Stimulated activated CD4-positive, alpha-beta T cell treated with anti-CD3 and anti-CD28 coated beads, Interleukin-15, amount 100 ng/mL, for 24 hours (primary cell): ENCODE results near the gene SENP7.
"Not testable (repeated sequence)": the region's sequence is repeated elsewhere in the genome, so short reads cannot be mapped to it uniquely, and the experiment has no call there.

Experiments used
- DNase-seq: peaks from one replicate; pipeline ENCODE4 v3.0.0-alpha.2; 2020

The SENP7 gene, protein sequence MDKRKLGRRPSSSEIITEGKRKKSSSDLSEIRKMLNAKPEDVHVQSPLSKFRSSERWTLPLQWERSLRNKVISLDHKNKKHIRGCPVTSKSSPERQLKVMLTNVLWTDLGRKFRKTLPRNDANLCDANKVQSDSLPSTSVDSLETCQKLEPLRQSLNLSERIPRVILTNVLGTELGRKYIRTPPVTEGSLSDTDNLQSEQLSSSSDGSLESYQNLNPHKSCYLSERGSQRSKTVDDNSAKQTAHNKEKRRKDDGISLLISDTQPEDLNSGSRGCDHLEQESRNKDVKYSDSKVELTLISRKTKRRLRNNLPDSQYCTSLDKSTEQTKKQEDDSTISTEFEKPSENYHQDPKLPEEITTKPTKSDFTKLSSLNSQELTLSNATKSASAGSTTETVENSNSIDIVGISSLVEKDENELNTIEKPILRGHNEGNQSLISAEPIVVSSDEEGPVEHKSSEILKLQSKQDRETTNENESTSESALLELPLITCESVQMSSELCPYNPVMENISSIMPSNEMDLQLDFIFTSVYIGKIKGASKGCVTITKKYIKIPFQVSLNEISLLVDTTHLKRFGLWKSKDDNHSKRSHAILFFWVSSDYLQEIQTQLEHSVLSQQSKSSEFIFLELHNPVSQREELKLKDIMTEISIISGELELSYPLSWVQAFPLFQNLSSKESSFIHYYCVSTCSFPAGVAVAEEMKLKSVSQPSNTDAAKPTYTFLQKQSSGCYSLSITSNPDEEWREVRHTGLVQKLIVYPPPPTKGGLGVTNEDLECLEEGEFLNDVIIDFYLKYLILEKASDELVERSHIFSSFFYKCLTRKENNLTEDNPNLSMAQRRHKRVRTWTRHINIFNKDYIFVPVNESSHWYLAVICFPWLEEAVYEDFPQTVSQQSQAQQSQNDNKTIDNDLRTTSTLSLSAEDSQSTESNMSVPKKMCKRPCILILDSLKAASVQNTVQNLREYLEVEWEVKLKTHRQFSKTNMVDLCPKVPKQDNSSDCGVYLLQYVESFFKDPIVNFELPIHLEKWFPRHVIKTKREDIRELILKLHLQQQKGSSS

DNA sequence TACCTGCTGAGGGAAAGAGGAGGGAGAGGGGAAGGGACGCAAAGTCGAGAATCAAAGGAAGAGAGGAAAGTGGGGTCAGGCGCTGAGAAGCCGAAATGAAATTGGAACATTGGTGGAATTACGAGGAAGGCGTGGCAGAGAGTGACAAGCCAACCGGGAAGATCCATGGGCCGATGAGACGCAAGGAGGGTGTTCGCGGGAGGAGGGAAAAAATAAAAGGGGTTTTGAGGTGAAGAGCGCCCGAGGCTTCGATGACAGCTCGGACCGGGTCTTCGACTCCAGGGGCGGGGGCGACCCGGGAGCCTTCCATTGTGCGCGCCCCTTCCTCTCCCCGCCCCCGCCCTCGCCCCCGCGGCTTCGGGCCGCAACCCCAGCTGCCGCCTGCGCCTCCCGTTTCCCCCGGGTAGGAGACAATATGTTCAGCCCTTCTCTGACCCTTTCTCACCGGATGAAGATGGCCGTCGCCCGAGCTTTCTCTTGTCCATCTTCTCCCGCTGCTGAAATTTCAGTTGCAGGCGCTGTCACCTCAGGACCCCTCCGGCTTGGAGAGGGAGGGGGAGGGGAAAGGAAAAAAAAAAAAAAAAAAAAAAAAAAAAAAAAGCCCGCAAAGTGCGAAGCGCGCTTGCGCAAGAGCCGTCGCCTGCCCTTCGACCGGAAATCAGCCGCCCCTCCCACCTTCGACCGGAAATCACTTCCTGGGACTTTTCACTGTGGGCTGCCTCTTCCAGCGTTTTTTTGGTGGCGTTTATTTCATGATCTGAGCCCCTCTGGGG is at the start of gene SENP7:
Gene SENP7, minus strand, starts transcription at position 567 of the 773 bp plus-strand sequence. Its CDS starts 82 bp downstream, at position 485.
- peak; percentile 86 for DNase-seq

GRCh38 chr3:101561630-101562328 is 48.8 kb upstream of the SENP7 start, which contains the start of gene TRMT10C:
TSS of gene TRMT10C (plus strand) at chr3:101561868. CDS start at chr3:101564782, 2,914 bp downstream.
- DNase-seq, result peak; percentile 93

DNA sequence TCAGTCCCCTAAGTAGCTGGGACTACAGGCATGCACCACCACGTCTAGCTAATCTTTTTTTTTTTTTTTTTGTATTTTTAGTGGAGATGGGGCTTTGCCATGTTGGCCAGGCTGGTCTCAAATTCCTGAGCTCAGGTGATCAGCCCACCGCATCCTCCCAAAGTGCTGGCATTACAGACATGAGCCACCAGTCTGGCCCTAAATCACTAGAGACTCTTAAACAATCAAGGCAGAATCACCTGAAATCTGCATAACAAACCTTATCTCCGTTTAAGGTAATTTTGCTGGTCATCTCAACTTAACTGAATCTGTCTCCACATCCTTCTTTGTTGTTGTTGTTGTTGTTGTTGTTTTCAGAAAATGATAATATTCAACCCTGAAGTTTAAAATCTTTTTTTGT is 43.1 kb upstream of the SENP7 start:
- no peak for DNase-seq

DNA sequence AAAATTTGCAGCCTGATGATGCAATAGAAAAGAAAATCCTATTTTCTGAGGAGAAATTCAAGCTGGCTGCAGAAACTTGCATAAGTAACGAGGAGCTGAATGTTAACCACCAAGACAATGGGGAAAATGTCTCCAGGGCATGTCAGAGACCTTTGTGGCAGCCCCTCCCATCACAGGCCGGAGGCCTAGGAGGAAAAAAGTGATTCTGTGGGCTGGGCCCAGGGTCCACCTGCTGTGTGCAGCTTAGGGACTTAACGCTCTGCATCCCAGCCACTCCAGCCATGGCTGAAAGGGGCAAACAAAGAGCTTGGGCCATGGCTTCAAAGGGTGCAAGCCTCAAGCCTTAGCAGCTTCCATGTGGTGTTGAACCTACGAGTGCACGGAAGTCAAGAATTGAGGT is 40.4 kb upstream of the SENP7 start:
- not testable (repeated sequence) for DNase-seq

DNA sequence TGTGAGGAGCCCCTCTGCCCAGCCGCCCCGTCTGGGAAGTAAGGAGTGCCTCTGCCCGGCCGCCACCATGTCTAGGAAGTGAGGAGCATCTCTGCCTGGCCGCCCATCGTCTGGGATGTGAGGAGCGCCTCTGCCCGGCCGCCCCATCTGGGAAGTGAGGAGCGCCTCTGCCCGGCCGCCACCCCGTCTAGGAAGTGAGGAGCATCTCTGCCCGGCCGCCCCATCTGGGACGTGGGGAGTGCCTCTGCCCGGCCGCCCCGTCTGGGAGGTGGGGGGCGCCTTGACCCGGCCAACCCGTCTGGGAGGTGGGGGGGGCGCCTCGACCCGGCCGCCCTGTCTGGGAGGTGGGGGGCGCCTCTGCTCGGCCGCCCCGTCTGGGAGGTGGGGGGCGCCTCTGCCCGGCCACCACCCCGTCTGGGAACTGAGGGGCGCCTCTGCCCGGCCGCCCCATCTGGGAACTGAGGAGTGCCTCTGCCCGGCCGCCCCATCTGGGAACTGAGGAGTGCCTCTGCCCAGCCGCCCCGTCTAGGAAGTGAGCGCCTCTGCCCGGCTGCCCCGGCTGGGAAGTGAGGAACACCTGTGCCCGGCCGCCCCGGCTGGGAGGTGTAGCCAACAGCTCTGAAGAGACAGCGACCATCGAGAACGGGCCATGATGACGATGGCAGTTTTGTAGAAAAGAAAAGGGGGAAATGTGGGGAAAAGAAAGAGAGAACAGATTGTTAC is 38.5 kb upstream of the SENP7 start:
- not testable (repeated sequence) for DNase-seq

DNA sequence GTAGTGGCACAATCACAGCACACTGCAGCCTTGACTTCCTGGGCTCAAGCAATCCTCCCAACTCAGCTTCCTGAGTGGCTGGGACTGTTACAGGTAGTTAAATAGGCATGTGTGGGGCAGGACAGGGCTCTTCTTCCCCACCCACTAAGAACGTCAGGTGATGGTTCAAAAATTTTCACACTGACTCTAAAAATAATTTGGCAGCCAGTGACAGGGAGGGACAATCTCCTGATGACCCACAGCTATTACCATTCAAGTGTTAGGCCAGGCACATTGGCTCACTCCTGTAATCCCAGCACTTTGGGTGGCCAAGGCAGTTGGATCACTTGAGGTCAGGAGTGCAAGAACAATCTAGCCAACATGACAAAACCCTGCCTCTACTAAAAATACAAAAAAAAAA is 36.5 kb upstream of the SENP7 start:
- DNase-seq, result no peak

GRCh38 chr3:101548527-101549105 is 35.6 kb upstream of the SENP7 start:
- DNase-seq, result no peak

DNA sequence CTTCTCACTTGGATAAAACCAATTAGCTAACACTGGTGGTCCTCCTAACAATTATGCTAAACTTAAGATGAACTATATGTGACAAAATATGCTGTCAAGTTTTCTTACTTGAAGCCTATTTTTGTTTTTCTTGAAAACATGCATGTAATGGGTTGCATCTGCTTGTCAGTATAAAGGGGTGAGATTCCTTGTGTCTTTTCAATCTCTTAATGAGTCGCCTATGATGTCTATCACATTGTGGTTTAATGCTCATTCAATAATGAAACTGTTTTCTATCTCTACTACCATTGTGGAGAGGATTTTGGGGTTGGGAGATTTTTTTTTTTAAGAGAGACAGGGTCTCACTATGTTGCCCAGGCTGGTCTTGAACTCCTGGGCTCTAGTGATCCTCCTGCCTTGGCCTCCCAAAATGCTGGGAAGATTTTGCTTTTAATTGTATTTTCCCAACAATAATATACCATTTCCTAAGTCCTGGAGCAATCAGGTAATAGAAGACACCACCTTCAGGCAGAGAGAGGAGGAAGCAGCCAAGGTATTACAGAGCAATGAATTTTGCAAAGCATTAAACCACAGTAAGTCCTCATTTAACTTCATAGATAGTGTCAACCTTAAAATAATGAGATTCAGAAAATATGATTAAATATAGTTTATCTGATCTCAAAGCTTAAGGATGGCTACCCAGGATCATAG is 31.3 kb upstream of the SENP7 start:
- no peak for DNase-seq

GRCh38 chr3:101542957-101543356 is 29.9 kb upstream of the SENP7 start:
- no peak for DNase-seq

DNA sequence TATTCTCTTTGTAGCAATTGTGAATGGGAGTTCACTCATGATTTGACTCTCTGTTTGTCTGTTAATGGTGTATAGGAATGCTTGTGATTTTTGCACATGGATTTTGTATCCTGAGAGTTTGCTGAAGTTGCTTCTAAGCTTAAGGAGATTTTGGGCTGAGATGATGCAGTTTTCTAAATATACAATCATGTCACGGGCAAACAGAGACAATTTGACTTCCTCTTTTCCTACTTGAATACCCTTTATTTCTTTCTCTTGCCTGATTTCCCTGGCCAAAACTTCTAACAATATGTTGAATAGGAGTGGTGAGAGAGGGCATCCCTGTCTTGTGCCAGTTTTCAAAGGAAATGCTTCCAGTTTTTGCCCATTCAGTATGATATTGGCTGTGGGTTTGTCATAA is 23.9 kb upstream of the SENP7 start:
- not testable (repeated sequence) for DNase-seq

- no peak for DNase-seq
These were observed 23.3 kb upstream of the SENP7 start for GRCh38 chr3:101536266-101536665.

- no peak for DNase-seq
These were observed 22.2 kb upstream of the SENP7 start for GRCh38 chr3:101535221-101535620.

GRCh38 chr3:101533603-101533968 is 20.6 kb upstream of the SENP7 start:
- no peak for DNase-seq

- DNase-seq, result no peak
These were observed 20.0 kb upstream of the SENP7 start for GRCh38 chr3:101532783-101533602.

GRCh38 chr3:101531473-101532086 is 18.6 kb upstream of the SENP7 start:
- no peak for DNase-seq

- no peak for DNase-seq
These were observed 17.7 kb upstream of the SENP7 start for GRCh38 chr3:101530686-101531047.

DNA sequence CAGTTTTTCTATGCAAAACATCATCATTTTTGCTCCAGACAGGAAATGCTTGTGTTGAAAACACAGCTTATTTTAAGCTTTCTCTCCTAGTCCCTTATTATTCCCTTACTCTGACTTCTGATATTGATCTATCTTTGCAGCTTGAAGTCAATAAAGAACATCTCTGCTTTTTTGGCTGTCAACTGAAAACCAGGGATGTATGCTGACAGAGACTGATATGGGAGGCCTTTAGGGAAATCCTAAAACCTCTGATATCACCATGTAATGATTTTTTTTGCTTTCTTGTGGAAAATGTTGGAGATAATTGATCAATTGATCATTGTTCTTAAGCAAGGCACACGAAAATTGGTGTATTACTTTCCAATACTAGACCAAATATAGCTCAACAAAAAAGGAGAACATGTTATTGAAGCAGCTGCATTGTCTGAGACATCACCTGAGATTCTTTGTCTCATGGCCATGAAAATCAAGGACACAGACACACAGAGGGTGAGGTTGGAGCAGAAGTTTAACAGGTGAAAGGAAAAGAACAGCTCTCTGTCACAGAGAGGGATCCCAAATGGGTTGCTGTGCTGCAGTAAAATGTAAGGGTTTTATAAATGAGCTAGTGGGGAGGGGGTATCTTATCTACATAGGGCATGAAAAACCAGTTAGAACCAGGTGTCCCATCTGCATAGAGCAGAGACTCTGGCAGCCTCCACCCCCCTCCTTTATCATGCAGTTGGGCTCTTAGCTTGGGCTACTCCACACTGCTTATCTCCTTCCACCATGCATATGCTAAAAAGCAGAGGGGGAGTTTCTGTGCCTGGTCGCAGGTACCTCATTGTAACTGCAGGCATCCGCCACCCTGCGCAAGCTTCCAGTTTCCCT is 17.0 kb upstream of the SENP7 start:
- no peak for DNase-seq

DNA sequence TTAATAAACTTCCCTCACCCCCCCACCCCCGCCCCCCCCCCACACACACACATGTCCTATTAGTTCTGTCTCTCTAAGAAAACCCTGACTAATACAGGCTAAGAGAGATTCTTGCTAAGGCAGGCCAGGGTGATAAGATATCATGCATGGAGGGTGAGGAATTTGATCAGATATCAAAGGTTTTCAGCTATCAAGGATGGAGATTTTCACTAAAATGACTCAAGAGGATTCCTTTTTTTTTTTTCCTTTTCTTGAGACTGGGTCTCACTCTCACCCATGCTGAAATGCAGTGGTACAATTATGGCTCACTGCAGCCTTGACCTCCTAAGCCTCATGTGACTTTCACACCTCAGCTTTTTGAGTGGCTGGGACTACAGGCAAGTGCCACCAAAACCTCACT is 14.9 kb upstream of the SENP7 start:
- no peak for DNase-seq
